CD4-positive, alpha-beta memory T cell (primary cell): ENCODE data around the gene NIPAL3. TPM values are rescaled to one million over a fixed set of nuclear protein-coding genes. Genes with fewer than 3 reads are reported as not detected.
A peak's percentile ranks its signal among the peaks of the same experiment; 100 is the strongest.

Experiments used
- CTCF ChIA-PET: fragments of 350-600 bp; sonication (Branson Sonifier 250); formaldehyde crosslinking; loops from one replicate; lab custom pipeline; 2021; ENCODE audit warnings: inconsistent platforms; ENCODE audit not compliant: partially characterized antibody; lab: Charles Lee
- POLR2A ChIA-PET: fragments of 350-600 bp; sonication (Branson Sonifier 250); formaldehyde crosslinking; loops from one replicate; lab custom pipeline; 2021; ENCODE audit not compliant: partially characterized antibody; lab: Charles Lee
- DNase-seq, 5 donors: peaks; one replicate each; pipeline versions ENCODE4 v3.0.0 to v3.0.0-alpha.2; 2020 to 2022; ENCODE audit warnings: mixed read lengths in 1 of 5
- H3K27ac ChIP-seq: one replicate; pipeline ENCODE4 v1.7.0; 2013; ENCODE audit warnings: low read depth, low read length
- H3K27me3 ChIP-seq: 2 replicates; pipeline ENCODE4 v1.7.0; 2013; ENCODE audit warnings: mild to moderate bottlenecking, low read length, moderate library complexity; ENCODE audit not compliant: insufficient read depth
- H3K36me3 ChIP-seq: 2 replicates; pipeline ENCODE4 v1.7.0; 2013; ENCODE audit warnings: mild to moderate bottlenecking, low read length, moderate library complexity; ENCODE audit not compliant: insufficient read depth
- H3K4me1 ChIP-seq: 2 replicates; pipeline ENCODE4 v1.7.0; 2013; ENCODE audit warnings: mild to moderate bottlenecking, low read length, moderate library complexity; ENCODE audit not compliant: insufficient read depth
- H3K4me3 ChIP-seq, 2 donors: one replicate each; pipeline ENCODE4 v1.7.0; 2013; ENCODE audit warnings: low read length in 2 of 2, mild to moderate bottlenecking in 1 of 2
- H3K9me3 ChIP-seq, 2 donors: one replicate each; pipeline ENCODE4 v1.7.0; 2013; ENCODE audit warnings: low read length in 2 of 2, control low read depth in 1 of 2; ENCODE audit not compliant: control insufficient read depth in 1 of 2
- H3K27ac Mint-ChIP-seq, 7 donors: one replicate each; pipeline ENCODE4 v1.8.0; 2020 to 2021; ENCODE audit warnings: mixed read lengths in 7 of 7, mild to moderate bottlenecking in 6 of 7, inconsistent platforms in 3 of 7, moderate library complexity in 3 of 7
- H3K27me3 Mint-ChIP-seq, 2 donors: one replicate each; pipeline ENCODE4 v1.8.0; 2020 to 2021; ENCODE audit warnings: mixed read lengths in 2 of 2
- H3K36me3 Mint-ChIP-seq, 2 donors: one replicate each; pipeline ENCODE4 v1.8.0; 2020 to 2021; ENCODE audit warnings: mixed read lengths in 2 of 2, inconsistent platforms in 1 of 2, mild to moderate bottlenecking in 1 of 2
- H3K4me1 Mint-ChIP-seq, 4 donors: one replicate each; pipeline ENCODE4 v1.8.0; 2020 to 2021; ENCODE audit warnings: mixed read lengths in 4 of 4, mild to moderate bottlenecking in 1 of 4
- H3K4me3 Mint-ChIP-seq, 8 donors: one replicate each; pipeline ENCODE4 v1.8.0; 2020 to 2021; ENCODE audit warnings: mixed read lengths in 8 of 8, mild to moderate bottlenecking in 7 of 8, moderate library complexity in 6 of 8, inconsistent platforms in 3 of 8
- H3K9me3 Mint-ChIP-seq, 8 donors: one replicate each; pipeline ENCODE4 v1.8.0; 2020 to 2021; ENCODE audit warnings: mixed read lengths in 8 of 8, mild to moderate bottlenecking in 5 of 8, inconsistent platforms in 3 of 8, moderate library complexity in 1 of 8
- intact Hi-C: fragments of 100-400 bp; cut with micrococcal nuclease; formaldehyde crosslinking; loops from one replicate; pipeline ENCODE4 v1.15.1; 2023
- polyA plus RNA-seq, 2 donors: library from polyadenylated mRNA; unstranded; fragments of 300-500 nt; fragmentation: Illumina TruSeq; gene quantifications; one replicate each; pipeline ENCODE4 v1.2.3, GENCODE V29; 2021
- total RNA-seq, 2 experiments: library from RNA; stranded (reverse); gene quantifications; one replicate each; pipeline ENCODE4 v1.2.3, GENCODE V29; 2021

NIPAL3 gene
- total and polyA plus RNA-seq, 4 experiments from 2014 or later = 52.8 to 88.6 (median 63.8) TPM

DNA sequence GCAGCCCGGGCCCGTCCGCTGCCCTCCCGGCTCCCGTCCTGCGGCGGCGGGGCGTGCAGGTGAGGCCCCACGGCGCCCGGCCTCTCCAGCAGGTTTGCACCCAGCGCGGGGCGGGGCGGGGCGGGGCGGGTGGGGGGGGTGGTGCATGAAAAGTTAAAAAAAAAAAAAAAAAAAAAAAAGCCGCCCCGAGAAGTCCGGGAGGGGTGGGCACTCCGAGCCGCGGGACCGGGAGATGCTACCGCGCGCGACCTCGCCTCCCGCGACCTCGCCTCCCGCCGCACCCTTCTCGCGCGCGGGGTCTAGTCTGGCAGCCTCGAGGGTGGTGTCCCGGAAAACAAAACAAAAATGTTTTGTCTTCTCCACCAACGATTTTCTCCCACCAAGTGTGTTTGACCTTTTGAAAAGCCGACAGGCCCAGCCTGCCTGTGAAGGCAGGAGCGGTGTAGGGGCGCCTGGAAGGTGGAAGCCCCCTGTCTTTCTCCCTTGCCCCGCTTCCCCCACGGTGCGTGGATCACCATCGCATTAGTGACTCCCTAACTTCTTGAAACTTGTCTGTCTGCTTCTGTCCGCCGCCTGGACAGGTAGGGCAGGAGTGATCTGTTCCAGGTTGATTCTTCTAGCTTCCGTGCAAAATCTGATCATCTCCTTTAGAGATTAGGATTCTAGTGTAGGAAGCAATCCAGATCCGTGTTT lies 87.6 kb downstream of the NIPAL3 start:
- intact Hi-C loops = loop anchor here (2.0 to 10.0 kb wide), 5 partner anchors 36 to 422 kb away; partner anchors contain the start of genes CLIC4 and SRRM1
- Mint-ChIP-seq H3K4me1 (peaks cover 46 to 84% (median 60%) of the 10 kb centered on the region in 4 donors), H3K9me3 (peaks cover 0 to 4% (median 0%) of the 10 kb centered on the region in 8 donors), H3K27me3 (no peaks in the 10 kb centered on the region), H3K27ac (peak overlapping the region; percentile 92 to 99 (median 98)), H3K36me3 (peaks cover 25 to 31% of the 10 kb centered on the region in 2 donors), H3K4me3 (peak overlapping the region; percentile 96 to 100 (median 99))
- Histone ChIP-seq H3K9me3 (no peaks in the 10 kb centered on the region), H3K4me1 (peaks cover 72% of the 10 kb centered on the region), H3K27me3 (no peaks in the 10 kb centered on the region), H3K36me3 (no peaks in the 10 kb centered on the region), H3K4me3 (peak overlapping the region; percentile 83 to 84), H3K27ac (peak overlapping the region; percentile 93)
- POLR2A ChIA-PET = interaction anchor here (0.7 to 16.6 kb wide), 24 partner anchors 8 to 304 kb away, joined by 3 to 459 read pairs (median 8); partner anchors contain the start of genes NIPAL3 and STPG1
- DNase-seq = peak in 2 of 5 donors; percentile 46 to 60
- CTCF ChIA-PET = interaction anchor here (0.8 to 6.6 kb wide), 14 partner anchors 11 to 90 kb away, joined by 3 to 55 read pairs (median 8); partner anchors contain the start of gene NIPAL3

DNA sequence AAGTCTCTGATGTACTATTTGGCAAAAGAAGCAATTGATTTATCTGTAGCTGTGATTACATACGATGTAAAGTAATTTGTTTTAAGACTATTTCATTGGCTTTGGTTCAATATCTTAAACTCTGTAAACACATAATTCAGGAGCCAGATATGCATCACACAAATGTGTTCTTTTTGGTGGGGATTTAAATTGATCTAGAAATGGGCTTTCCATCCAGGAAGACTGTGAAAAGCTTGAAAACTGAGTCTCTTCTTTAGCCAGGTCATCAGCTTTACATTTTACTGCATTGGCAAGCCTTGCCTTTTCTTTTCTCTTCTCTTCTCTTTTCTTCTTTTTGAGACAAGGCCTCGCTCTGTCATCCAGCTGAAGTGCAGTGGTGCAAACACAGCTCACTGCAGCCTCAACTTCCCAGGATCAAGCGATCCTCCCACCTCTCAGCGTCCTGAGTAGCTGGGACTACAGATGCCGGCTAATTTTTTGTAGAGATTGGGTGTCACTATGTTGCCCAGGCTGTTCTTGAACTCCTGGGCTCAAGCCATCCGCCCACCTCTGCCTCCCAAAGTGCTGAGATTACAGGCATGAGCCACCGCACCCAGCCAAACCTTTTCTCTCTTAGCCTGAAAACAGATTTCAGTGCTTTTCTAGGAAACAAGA lies 88.4 kb downstream of the NIPAL3 start:
- H3K36me3 ChIP-seq = no peaks in the 10 kb centered on the region
- Mint-ChIP-seq H3K27me3 (no peaks in the 10 kb centered on the region), H3K36me3 (peaks cover 30 to 36% of the 10 kb centered on the region in 2 donors), H3K9me3 (peaks cover 0 to 4% (median 0%) of the 10 kb centered on the region in 8 donors), H3K4me3 (peak overlapping the region; percentile 96 to 100 (median 99)), H3K27ac (peak overlapping the region; percentile 92 to 99 (median 98)), H3K4me1 (peaks cover 48 to 84% (median 59%) of the 10 kb centered on the region in 4 donors)
- ChIA-PET POLR2A (interaction anchor here (1.0 to 16.6 kb wide), 15 partner anchors 12 to 182 kb away, joined by 3 to 459 read pairs (median 10); partner anchors contain the start of genes NIPAL3 and STPG1), CTCF (interaction anchor here (0.6 to 6.6 kb wide), 11 partner anchors 12 to 91 kb away, joined by 3 to 55 read pairs (median 4); partner anchors contain the start of gene NIPAL3)
- peak overlapping the region; percentile 86 for H3K27ac ChIP-seq
- intact Hi-C loops = loop anchor here (1.0 to 10.0 kb wide), 6 partner anchors 23 to 421 kb away; partner anchors contain the start of genes CLIC4 and SRRM1
- no peaks in the 10 kb centered on the region for H3K27me3 ChIP-seq
- H3K4me3 ChIP-seq = peak overlapping the region; percentile 83 to 84
- H3K9me3 ChIP-seq = no peaks in the 10 kb centered on the region
- H3K4me1 ChIP-seq = peaks cover 72% of the 10 kb centered on the region
- DNase-seq = peak in 2 of 5 donors; percentile 16 to 18

DNA sequence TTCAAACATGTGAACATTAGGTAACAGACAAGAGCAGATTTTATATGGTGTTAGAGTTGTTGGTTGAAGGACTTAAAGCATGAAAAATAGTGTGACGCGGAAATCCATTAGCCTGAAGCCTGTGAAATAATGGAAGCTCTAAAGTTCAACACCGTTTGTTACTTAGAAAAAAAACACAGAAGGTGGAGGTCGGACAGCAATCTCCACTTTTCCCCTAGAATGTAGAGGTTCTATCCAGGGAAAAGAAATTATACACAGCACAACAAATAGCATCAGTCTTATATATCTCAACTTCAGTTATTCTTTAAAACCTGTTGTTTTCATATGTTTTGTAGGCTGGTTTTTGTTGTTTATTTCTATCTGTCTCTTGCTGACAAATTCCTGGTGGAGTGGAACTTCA lies 89.0 kb downstream of the NIPAL3 start:
- H3K9me3 ChIP-seq = no peaks in the 10 kb centered on the region
- no peaks in the 10 kb centered on the region for H3K27me3 ChIP-seq
- POLR2A ChIA-PET = interaction anchor here (1.0 to 16.6 kb wide), 12 partner anchors 11 to 183 kb away, joined by 3 to 459 read pairs (median 14); partner anchors contain the start of genes NIPAL3 and STPG1
- peak in 1 of 5 donors; percentile 8 for DNase-seq
- H3K4me1 ChIP-seq = peaks cover 72% of the 10 kb centered on the region
- H3K4me1 Mint-ChIP-seq = peaks cover 48 to 84% (median 59%) of the 10 kb centered on the region in 4 donors
- peak overlapping the region; percentile 96 to 100 (median 99) for H3K4me3 Mint-ChIP-seq
- CTCF ChIA-PET = interaction anchor here (1.0 to 6.6 kb wide), 9 partner anchors 12 to 89 kb away, joined by 3 to 55 read pairs (median 6); partner anchors contain the start of gene NIPAL3
- peak overlapping the region; percentile 92 to 99 (median 98) for H3K27ac Mint-ChIP-seq
- no peaks in the 10 kb centered on the region for H3K36me3 ChIP-seq
- peak overlapping the region; percentile 83 to 84 for H3K4me3 ChIP-seq
- peaks cover 0 to 4% (median 0%) of the 10 kb centered on the region in 8 donors for H3K9me3 Mint-ChIP-seq
- no peaks in the 10 kb centered on the region for H3K27me3 Mint-ChIP-seq
- peaks cover 36 to 42% of the 10 kb centered on the region in 2 donors for H3K36me3 Mint-ChIP-seq
- H3K27ac ChIP-seq = peak overlapping the region; percentile 86
- intact Hi-C loops = loop anchor here (1.0 to 10.0 kb wide), 5 partner anchors 23 to 420 kb away; partner anchors contain the start of genes CLIC4 and SRRM1

DNA sequence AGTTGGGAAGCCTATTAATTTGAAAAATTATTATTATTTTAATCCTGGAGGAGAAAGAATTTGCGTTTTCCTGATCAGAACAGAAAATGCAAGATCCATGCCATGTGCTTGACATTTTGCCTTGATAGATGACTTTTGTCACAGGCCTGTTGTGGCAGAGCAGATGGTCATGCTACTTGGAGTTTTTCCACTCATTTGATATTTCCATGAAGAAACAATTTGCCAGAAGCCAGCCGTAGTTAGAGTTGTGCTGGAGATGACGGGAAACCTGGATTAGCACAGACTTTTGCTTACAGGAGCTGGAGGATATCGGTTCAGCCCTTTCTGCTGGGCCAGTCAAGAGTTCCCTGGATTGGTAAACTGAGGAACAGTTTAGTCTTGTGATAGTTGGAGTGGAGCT lies 90.2 kb downstream of the NIPAL3 start:
- Mint-ChIP-seq H3K4me3 (peak overlapping the region; percentile 77 to 99 (median 82)), H3K27ac (peak overlapping the region; percentile 91 to 100 (median 95)), H3K4me1 (peaks cover 50 to 87% (median 61%) of the 10 kb centered on the region in 4 donors), H3K9me3 (peaks cover 0 to 4% (median 0%) of the 10 kb centered on the region in 8 donors), H3K36me3 (peaks cover 48 to 52% of the 10 kb centered on the region in 2 donors), H3K27me3 (no peaks in the 10 kb centered on the region)
- Histone ChIP-seq H3K27ac (peak overlapping the region; percentile 86), H3K27me3 (no peaks in the 10 kb centered on the region), H3K4me1 (peaks cover 75% of the 10 kb centered on the region), H3K4me3 (peak overlapping the region; percentile 36), H3K36me3 (no peaks in the 10 kb centered on the region), H3K9me3 (no peaks in the 10 kb centered on the region)
- intact Hi-C loops = loop anchor here (1.0 to 10.0 kb wide), 4 partner anchors 91 to 419 kb away; partner anchors contain the start of genes CLIC4, NIPAL3 and SRRM1
- ChIA-PET POLR2A (interaction anchor here (1.3 to 16.6 kb wide), 8 partner anchors 17 to 136 kb away, joined by 5 to 459 read pairs (median 49); partner anchors contain the start of genes NIPAL3 and STPG1), CTCF (interaction anchor here (0.9 to 5.8 kb wide), 11 partner anchors 11 to 307 kb away, joined by 3 to 55 read pairs (median 5); partner anchors contain the start of gene NIPAL3)
- no peak for DNase-seq

DNA sequence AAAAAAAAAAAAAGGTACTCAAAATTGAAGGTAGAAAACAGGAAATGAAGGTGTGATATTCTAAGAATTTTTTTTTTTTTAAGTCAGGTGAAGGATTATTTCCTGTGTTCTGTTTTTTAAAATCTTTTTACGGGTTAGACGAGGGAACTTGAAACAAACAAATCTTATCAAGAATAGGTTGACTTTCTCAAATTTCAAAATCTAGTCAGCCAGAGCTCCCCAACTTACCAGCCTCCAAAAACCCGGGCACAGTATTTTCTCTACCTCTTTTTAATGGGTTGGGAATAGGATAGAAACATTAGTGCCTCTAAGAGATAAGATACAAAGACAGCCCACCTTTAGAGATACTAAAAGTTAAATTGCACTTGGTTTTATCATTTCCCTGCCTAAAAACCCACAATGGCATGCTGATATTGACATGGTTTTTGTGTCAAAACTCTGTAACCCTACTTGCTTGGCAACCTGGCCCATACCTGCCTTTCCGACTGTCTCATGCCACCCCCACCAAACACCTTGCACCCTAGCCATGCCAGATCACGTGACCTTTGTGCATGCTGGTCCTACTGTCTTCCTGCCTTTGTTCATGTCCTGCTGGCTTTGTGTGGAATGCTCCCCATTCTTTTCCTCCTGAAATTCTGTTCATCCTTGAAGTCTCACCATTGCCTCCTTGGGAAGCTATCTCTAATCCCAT lies 91.2 kb downstream of the NIPAL3 start:
- Histone ChIP-seq H3K36me3 (no peaks in the 10 kb centered on the region), H3K9me3 (no peaks in the 10 kb centered on the region), H3K4me3 (peak overlapping the region; percentile 37 to 67), H3K27ac (peak overlapping the region; percentile 86), H3K27me3 (no peaks in the 10 kb centered on the region), H3K4me1 (peaks cover 75% of the 10 kb centered on the region)
- Mint-ChIP-seq H3K4me1 (peaks cover 50 to 87% (median 62%) of the 10 kb centered on the region in 4 donors), H3K27ac (peak overlapping the region; percentile 91 to 100 (median 98)), H3K27me3 (no peaks in the 10 kb centered on the region), H3K9me3 (peaks cover 0 to 4% (median 0%) of the 10 kb centered on the region in 8 donors), H3K36me3 (peaks cover 55 to 61% of the 10 kb centered on the region in 2 donors), H3K4me3 (peak overlapping the region; percentile 81 to 93 (median 82))
- CTCF ChIA-PET = interaction anchor here (0.8 to 5.8 kb wide), 14 partner anchors 10 to 113 kb away, joined by 3 to 55 read pairs (median 4); partner anchors contain the start of gene NIPAL3
- POLR2A ChIA-PET = interaction anchor here (0.8 to 16.6 kb wide), 9 partner anchors 13 to 135 kb away, joined by 3 to 459 read pairs (median 24); partner anchors contain the start of genes NIPAL3 and STPG1
- DNase-seq = peak; percentile 70 to 81 (median 75)
- intact Hi-C loops = loop anchor here (1.0 to 10.0 kb wide), 4 partner anchors 92 to 418 kb away; partner anchors contain the start of genes CLIC4, NIPAL3 and SRRM1
